Measurements from ENCODE around the gene SIK2. TPM values are rescaled to one million over a fixed set of nuclear protein-coding genes. Genes with fewer than 3 reads are reported as not detected.

The SIK2 gene
- total and polyA plus RNA-seq, 2 donors (not counting 1 experiment from before 2014, with no cell fraction given): 4.9 to 21.8 TPM

DNA sequence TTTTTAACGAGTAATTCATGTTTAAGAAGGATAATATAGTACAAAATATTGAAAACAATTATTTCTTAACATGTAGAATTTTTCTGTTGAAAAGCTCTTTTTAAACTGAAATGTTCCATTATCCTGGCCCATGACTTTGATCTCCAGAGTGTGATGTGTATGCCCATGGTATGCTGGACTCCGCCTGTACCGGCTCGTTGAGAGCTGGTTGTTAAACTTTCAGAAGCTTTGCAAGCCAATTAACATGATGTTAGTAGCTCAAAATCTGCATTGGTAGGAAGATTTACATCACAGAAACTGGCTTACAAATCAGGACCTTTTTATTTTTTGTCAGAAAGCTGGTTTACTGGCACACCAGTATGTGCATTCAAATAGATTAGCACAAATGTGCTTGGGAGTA is 15.0 kb downstream of the SIK2 start:
- H3K27ac Mint-ChIP-seq: no peak overlapping the region

DNA sequence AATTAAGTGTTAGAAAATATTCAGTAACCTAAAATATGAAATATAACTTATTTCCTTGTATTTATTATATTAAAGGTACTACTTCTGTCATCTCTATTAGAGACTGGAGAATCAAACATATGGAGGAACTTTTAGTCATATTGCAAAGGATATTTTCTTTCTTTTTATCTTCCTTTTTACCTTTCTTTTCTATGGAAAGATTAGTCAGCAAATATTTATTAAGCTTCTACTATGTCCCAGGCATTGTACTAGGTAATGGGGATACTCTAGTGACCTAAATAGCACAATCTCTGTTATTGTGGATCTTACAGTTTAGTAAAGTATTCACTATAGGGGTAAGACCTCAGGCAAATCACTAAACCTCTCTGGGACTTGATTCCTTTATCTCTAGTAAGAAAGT is 18.3 kb downstream of the SIK2 start:
- ATAC-seq (ENCODE audit: low read depth): no peak
- ChIA-PET CTCF (no interaction called here), POLR2A (no interaction called here)

More for the DNA sequence above, 15.0 kb downstream of the SIK2 start:
- DNase-seq: no peak
- Histone ChIP-seq H3K36me3 (replicated peaks in 1 of 2; ENCODE audit: control extremely low read depth in 1 of 2, control insufficient read depth in 1 of 2, extremely low read depth in 1 of 2, insufficient read depth in 2 of 2, low read length in 1 of 2) (peaks cover 4 to 9% of the 10 kb centered on the region in 2 experiments), H3K27me3 (replicated peaks in 1 of 4; ENCODE audit: control extremely low read depth in 1 of 4, control insufficient read depth in 3 of 4, insufficient read depth in 4 of 4, low read length in 3 of 4) (no peaks in the 10 kb centered on the region), H3K4me3 (ENCODE audit: control extremely low read depth in 1 of 5, extremely low read depth in 1 of 5, insufficient read depth in 1 of 5, low read depth in 2 of 5, low read length in 4 of 5) (no peak overlapping the region), H3K27ac (ENCODE audit: low read length in 2 of 2) (no peak overlapping the region), H3K79me2 (ENCODE audit: control insufficient read depth, insufficient read depth, low read length) (peaks cover 4% of the 10 kb centered on the region), H2AFZ (ENCODE audit: insufficient read depth, low read depth, low read length, poor library complexity, severe bottlenecking) (no peak overlapping the region), H3K9me3 (ENCODE audit: control extremely low read depth in 1 of 3, control insufficient read depth in 2 of 3, insufficient read depth in 1 of 3, low read length in 2 of 3) (no peaks in the 10 kb centered on the region), H3K9ac (ENCODE audit: low read length) (no peak overlapping the region), H3K4me1 (ENCODE audit: control insufficient read depth in 2 of 2, insufficient read depth in 2 of 2, low read length in 2 of 2) (no peaks in the 10 kb centered on the region), H4K20me1 (ENCODE audit: control insufficient read depth, insufficient read depth, low read length, poor library complexity, severe bottlenecking) (no peaks in the 10 kb centered on the region), H3K4me2 (replicated peaks; ENCODE audit: low read depth, low read length, poor library complexity, severe bottlenecking) (no peak overlapping the region)
- intact Hi-C loops (cut with micrococcal nuclease): no loop called here
- Mint-ChIP-seq H3K4me1 (no peaks in the 10 kb centered on the region), H3K4me3 (no peak overlapping the region), H3K27me3 (no peaks in the 10 kb centered on the region), H3K9me3 (ENCODE audit: insufficient read depth) (no peaks in the 10 kb centered on the region)
- no peak for ATAC-seq (ENCODE audit: low read depth)
- TF ChIP-seq, protein P1, sequence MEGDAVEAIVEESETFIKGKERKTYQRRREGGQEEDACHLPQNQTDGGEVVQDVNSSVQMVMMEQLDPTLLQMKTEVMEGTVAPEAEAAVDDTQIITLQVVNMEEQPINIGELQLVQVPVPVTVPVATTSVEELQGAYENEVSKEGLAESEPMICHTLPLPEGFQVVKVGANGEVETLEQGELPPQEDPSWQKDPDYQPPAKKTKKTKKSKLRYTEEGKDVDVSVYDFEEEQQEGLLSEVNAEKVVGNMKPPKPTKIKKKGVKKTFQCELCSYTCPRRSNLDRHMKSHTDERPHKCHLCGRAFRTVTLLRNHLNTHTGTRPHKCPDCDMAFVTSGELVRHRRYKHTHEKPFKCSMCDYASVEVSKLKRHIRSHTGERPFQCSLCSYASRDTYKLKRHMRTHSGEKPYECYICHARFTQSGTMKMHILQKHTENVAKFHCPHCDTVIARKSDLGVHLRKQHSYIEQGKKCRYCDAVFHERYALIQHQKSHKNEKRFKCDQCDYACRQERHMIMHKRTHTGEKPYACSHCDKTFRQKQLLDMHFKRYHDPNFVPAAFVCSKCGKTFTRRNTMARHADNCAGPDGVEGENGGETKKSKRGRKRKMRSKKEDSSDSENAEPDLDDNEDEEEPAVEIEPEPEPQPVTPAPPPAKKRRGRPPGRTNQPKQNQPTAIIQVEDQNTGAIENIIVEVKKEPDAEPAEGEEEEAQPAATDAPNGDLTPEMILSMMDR (IDR thresholded peaks at IDR 0.05): no peak
- no peak for TF ChIP-seq EZH2 (IDR thresholded peaks at IDR 0.05; ENCODE audit: borderline replicate concordance, insufficient read depth, low read depth, low read length, poor library complexity, severe bottlenecking)
- WGBS (ENCODE audit: insufficient coverage): no CpG with 5 or more reads among the region's 4 CpGs
- CTCF ChIA-PET: interaction anchor here (0.8 kb wide), 1 partner anchor 160 kb away, joined by 3 read pairs; no protein-coding TSS in a partner anchor
- POLR2A ChIA-PET: no interaction called here

More for the DNA sequence above, 18.3 kb downstream of the SIK2 start:
- Histone ChIP-seq H3K4me1 (ENCODE audit: control insufficient read depth in 2 of 2, insufficient read depth in 2 of 2, low read length in 2 of 2) (no peaks in the 10 kb centered on the region), H3K4me3 (ENCODE audit: control extremely low read depth in 1 of 5, extremely low read depth in 1 of 5, insufficient read depth in 1 of 5, low read depth in 2 of 5, low read length in 4 of 5) (no peak overlapping the region), H2AFZ (ENCODE audit: insufficient read depth, low read depth, low read length, poor library complexity, severe bottlenecking) (no peak overlapping the region), H3K9me3 (ENCODE audit: control extremely low read depth in 1 of 3, control insufficient read depth in 2 of 3, insufficient read depth in 1 of 3, low read length in 2 of 3) (no peaks in the 10 kb centered on the region), H3K79me2 (ENCODE audit: control insufficient read depth, insufficient read depth, low read length) (peaks cover 4% of the 10 kb centered on the region), H3K4me2 (replicated peaks; ENCODE audit: low read depth, low read length, poor library complexity, severe bottlenecking) (no peak overlapping the region), H3K27me3 (replicated peaks in 1 of 4; ENCODE audit: control extremely low read depth in 1 of 4, control insufficient read depth in 3 of 4, insufficient read depth in 4 of 4, low read length in 3 of 4) (no peaks in the 10 kb centered on the region), H3K36me3 (replicated peaks in 1 of 2; ENCODE audit: control extremely low read depth in 1 of 2, control insufficient read depth in 1 of 2, extremely low read depth in 1 of 2, insufficient read depth in 2 of 2, low read length in 1 of 2) (peaks cover 11 to 12% of the 10 kb centered on the region in 2 experiments), H3K27ac (ENCODE audit: low read length in 2 of 2) (no peak overlapping the region), H4K20me1 (ENCODE audit: control insufficient read depth, insufficient read depth, low read length, poor library complexity, severe bottlenecking) (no peaks in the 10 kb centered on the region), H3K9ac (ENCODE audit: low read length) (no peak overlapping the region)
- H3K27ac Mint-ChIP-seq: no peak overlapping the region
- DNase-seq: no peak
- TF ChIP-seq, protein P1 (IDR thresholded peaks at IDR 0.05): no peak
- TF ChIP-seq EZH2 (IDR thresholded peaks at IDR 0.05; ENCODE audit: borderline replicate concordance, insufficient read depth, low read depth, low read length, poor library complexity, severe bottlenecking): no peak
- no peak overlapping the region for H3K4me3 Mint-ChIP-seq
- intact Hi-C loops (cut with micrococcal nuclease): no loop called here
- no peaks in the 10 kb centered on the region for H3K4me1 Mint-ChIP-seq
- H3K27me3 Mint-ChIP-seq: no peaks in the 10 kb centered on the region
- no peaks in the 10 kb centered on the region for H3K9me3 Mint-ChIP-seq (ENCODE audit: insufficient read depth)
